SK-N-SH treated with all-trans-retinoic acid at 6 μM for 48 hours (cell line): ENCODE results near the gene HIVEP3.

Experiments
- ATAC-seq: fragments of 200-7000 bp; cut with Tn5 transposase; 3 replicates; pipeline ENCODE4 v1.9.1; 2020; ENCODE audit warnings: mild to moderate bottlenecking, moderate library complexity
- ARNTL ChIP-seq: fragments of 450-650 bp; formaldehyde crosslinking; IDR thresholded peaks from 2 replicates; pipeline ENCODE4 v1.5.0; 2020; ENCODE audit warnings: low read depth, mild to moderate bottlenecking, moderate library complexity, borderline replicate concordance
- CSDC2 ChIP-seq: fragments of 250-450 bp; sonication (Bioruptor Pico); IDR thresholded peaks from 2 replicates; pipeline ENCODE4 v1.5.0; 2020; ENCODE audit warnings: mild to moderate bottlenecking, moderate library complexity
- ESRRG ChIP-seq: fragments of 250-450 bp; sonication (Bioruptor Pico); IDR thresholded peaks from 2 replicates; pipeline ENCODE4 v1.6.1; 2021; ENCODE audit warnings: mild to moderate bottlenecking
- GLIS3 ChIP-seq: fragments of 250-450 bp; sonication (Bioruptor Pico); IDR thresholded peaks from 2 replicates; pipeline ENCODE4 v1.5.0; 2020; ENCODE audit warnings: mild to moderate bottlenecking, moderate library complexity
- ISL1 ChIP-seq: fragments of 250-450 bp; sonication (Bioruptor Pico); IDR thresholded peaks from 2 replicates; pipeline ENCODE4 v2.1.2; 2022; ENCODE audit warnings: mild to moderate bottlenecking, moderate library complexity
- OSR1 ChIP-seq: fragments of 250-450 bp; sonication (Bioruptor Pico); IDR thresholded peaks from 2 replicates; pipeline ENCODE4 v1.8.0; 2022; ENCODE audit warnings: moderate library complexity, mild to moderate bottlenecking, inconsistent platforms
- RARB ChIP-seq: fragments of 250-450 bp; sonication (Bioruptor Pico); IDR thresholded peaks from 2 replicates; pipeline ENCODE4 v1.8.0; 2021; ENCODE audit warnings: mild to moderate bottlenecking, moderate library complexity
- SNAI2 ChIP-seq: fragments of 250-450 bp; sonication (Bioruptor Pico); IDR thresholded peaks from 2 replicates; pipeline ENCODE4 v1.5.0; 2020; ENCODE audit warnings: mild to moderate bottlenecking, moderate library complexity
- TCF4 ChIP-seq: fragments of 250-450 bp; sonication (Bioruptor Pico); IDR thresholded peaks from 2 replicates; pipeline ENCODE4 v1.8.0; 2021; ENCODE audit warnings: mild to moderate bottlenecking, moderate library complexity, borderline replicate concordance
- TOX ChIP-seq: fragments of 250-450 bp; sonication (Bioruptor Pico); IDR thresholded peaks from 2 replicates; pipeline ENCODE4 v1.8.0; 2021; ENCODE audit warnings: mild to moderate bottlenecking, moderate library complexity, borderline replicate concordance
- ZC3H10 ChIP-seq: fragments of 250-450 bp; sonication (Bioruptor Pico); IDR thresholded peaks from 2 replicates; pipeline ENCODE4 v1.5.1; 2021; ENCODE audit warnings: mild to moderate bottlenecking, moderate library complexity
- ZFP3 ChIP-seq: fragments of 250-450 bp; sonication (Bioruptor Pico); IDR thresholded peaks from 2 replicates; pipeline ENCODE4 v1.5.0; 2020; ENCODE audit warnings: mild to moderate bottlenecking, moderate library complexity
- ZFP30 ChIP-seq: fragments of 450-650 bp; formaldehyde crosslinking; IDR thresholded peaks from 2 replicates; pipeline ENCODE4 v1.5.0; 2022; ENCODE audit warnings: mild to moderate bottlenecking, moderate library complexity
- ZNF565 ChIP-seq: fragments of 450-650 bp; formaldehyde crosslinking; conservative IDR thresholded peaks from 2 replicates; pipeline ENCODE4 v1.5.0; 2020; ENCODE audit warnings: low read depth, mild to moderate bottlenecking, moderate library complexity
- ZNF70 ChIP-seq: fragments of 450-650 bp; formaldehyde crosslinking; IDR thresholded peaks from 2 replicates; pipeline ENCODE4 v1.5.0; 2020; ENCODE audit warnings: mild to moderate bottlenecking, moderate library complexity
- ZNF8 ChIP-seq: fragments of 450-650 bp; formaldehyde crosslinking; IDR thresholded peaks from 2 replicates; pipeline ENCODE4 v1.5.0; 2020; ENCODE audit warnings: mild to moderate bottlenecking, moderate library complexity
- TF ChIP-seq, protein P1 (sequence below): fragments of 250-450 bp; sonication (Bioruptor Pico); IDR thresholded peaks from 2 replicates; pipeline ENCODE4 v1.5.0; 2020; ENCODE audit warnings: mild to moderate bottlenecking, moderate library complexity
- TF ChIP-seq, protein P2 (sequence below): fragments of 250-450 bp; sonication (Bioruptor Pico); IDR thresholded peaks from 2 replicates; pipeline ENCODE4 v1.5.1; 2021; ENCODE audit warnings: mild to moderate bottlenecking, moderate library complexity
- TF ChIP-seq, protein P3 (sequence below): fragments of 250-450 bp; sonication (Bioruptor Pico); IDR thresholded peaks from 2 replicates; pipeline ENCODE4 v1.8.0; 2021; ENCODE audit warnings: low read depth, mild to moderate bottlenecking, moderate library complexity, borderline replicate concordance
- TF ChIP-seq, protein P4 (sequence below): fragments of 250-450 bp; sonication (Bioruptor Pico); IDR thresholded peaks from 2 replicates; pipeline ENCODE4 v1.5.1; 2020; ENCODE audit warnings: low read depth, mild to moderate bottlenecking, moderate library complexity

HIVEP3 gene

DNA sequence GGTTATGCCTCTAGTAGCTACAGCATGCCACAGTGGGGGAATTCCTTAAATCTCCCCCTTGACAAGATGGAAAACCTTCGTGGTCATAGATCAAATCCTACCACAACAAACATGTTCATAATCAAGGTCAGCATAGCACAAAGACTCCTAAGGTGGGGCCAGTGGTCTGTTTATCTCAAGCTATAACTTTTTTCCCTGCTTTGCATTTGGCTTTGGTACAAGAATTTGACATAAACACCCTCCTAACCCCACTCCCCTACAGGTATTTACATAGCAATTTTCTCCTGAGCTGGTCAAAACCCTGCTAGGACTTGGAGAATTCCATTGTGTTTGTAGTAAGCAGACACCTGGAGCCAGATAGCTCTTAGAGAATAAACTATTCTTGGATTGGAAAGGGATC, 58.5 kb downstream of the HIVEP3 start:
- no peak for ATAC-seq
- TF ChIP-seq RARB (no peak), ZFP30 (no peak), ESRRG (CRISPR knock-in tag) (no peak), TCF4 (CRISPR knock-in tag) (no peak), ARNTL (CRISPR knock-in tag) (no peak)
- TF ChIP-seq, protein P1, sequence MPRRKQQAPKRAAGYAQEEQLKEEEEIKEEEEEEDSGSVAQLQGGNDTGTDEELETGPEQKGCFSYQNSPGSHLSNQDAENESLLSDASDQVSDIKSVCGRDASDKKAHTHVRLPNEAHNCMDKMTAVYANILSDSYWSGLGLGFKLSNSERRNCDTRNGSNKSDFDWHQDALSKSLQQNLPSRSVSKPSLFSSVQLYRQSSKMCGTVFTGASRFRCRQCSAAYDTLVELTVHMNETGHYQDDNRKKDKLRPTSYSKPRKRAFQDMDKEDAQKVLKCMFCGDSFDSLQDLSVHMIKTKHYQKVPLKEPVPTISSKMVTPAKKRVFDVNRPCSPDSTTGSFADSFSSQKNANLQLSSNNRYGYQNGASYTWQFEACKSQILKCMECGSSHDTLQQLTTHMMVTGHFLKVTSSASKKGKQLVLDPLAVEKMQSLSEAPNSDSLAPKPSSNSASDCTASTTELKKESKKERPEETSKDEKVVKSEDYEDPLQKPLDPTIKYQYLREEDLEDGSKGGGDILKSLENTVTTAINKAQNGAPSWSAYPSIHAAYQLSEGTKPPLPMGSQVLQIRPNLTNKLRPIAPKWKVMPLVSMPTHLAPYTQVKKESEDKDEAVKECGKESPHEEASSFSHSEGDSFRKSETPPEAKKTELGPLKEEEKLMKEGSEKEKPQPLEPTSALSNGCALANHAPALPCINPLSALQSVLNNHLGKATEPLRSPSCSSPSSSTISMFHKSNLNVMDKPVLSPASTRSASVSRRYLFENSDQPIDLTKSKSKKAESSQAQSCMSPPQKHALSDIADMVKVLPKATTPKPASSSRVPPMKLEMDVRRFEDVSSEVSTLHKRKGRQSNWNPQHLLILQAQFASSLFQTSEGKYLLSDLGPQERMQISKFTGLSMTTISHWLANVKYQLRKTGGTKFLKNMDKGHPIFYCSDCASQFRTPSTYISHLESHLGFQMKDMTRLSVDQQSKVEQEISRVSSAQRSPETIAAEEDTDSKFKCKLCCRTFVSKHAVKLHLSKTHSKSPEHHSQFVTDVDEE (CRISPR knock-in tag) = no peak

DNA sequence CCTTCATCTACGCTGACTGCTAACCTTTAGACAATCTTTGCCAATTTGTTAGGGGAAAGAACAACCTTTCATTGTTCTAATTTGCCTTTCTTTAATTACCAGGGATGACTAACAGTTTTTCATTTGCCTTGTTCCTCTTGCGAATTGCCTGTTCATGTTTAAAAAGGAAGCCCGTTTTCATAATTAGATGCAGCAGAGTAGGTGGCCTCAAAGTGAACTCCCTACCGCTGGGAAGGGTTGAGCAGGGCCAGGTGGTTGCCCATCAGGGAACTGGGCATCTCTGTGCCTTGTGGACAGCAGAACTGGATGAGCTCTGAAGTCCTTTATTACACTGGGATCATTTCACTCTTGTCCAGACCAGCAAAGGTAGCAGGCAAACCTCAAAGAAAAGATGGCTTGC, 59.0 kb downstream of the HIVEP3 start:
- TF ChIP-seq ZNF565 (CRISPR knock-in tag) (no peak), ARNTL (CRISPR knock-in tag) (no peak), ISL1 (no peak), OSR1 (CRISPR knock-in tag) (no peak), ZFP3 (CRISPR knock-in tag) (no peak), GLIS3 (no peak), ZC3H10 (no peak), SNAI2 (CRISPR knock-in tag) (no peak), CSDC2 (CRISPR knock-in tag) (no peak), TOX (CRISPR knock-in tag) (no peak), ZNF8 (CRISPR knock-in tag) (no peak), ESRRG (CRISPR knock-in tag) (no peak)
- TF ChIP-seq, protein P2, sequence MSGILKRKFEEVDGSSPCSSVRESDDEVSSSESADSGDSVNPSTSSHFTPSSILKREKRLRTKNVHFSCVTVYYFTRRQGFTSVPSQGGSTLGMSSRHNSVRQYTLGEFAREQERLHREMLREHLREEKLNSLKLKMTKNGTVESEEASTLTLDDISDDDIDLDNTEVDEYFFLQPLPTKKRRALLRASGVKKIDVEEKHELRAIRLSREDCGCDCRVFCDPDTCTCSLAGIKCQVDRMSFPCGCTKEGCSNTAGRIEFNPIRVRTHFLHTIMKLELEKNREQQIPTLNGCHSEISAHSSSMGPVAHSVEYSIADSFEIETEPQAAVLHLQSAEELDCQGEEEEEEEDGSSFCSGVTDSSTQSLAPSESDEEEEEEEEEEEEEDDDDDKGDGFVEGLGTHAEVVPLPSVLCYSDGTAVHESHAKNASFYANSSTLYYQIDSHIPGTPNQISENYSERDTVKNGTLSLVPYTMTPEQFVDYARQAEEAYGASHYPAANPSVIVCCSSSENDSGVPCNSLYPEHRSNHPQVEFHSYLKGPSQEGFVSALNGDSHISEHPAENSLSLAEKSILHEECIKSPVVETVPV (CRISPR knock-in tag) = no peak
- TF ChIP-seq, protein P1 (CRISPR knock-in tag) = no peak
- TF ChIP-seq, protein P3, sequence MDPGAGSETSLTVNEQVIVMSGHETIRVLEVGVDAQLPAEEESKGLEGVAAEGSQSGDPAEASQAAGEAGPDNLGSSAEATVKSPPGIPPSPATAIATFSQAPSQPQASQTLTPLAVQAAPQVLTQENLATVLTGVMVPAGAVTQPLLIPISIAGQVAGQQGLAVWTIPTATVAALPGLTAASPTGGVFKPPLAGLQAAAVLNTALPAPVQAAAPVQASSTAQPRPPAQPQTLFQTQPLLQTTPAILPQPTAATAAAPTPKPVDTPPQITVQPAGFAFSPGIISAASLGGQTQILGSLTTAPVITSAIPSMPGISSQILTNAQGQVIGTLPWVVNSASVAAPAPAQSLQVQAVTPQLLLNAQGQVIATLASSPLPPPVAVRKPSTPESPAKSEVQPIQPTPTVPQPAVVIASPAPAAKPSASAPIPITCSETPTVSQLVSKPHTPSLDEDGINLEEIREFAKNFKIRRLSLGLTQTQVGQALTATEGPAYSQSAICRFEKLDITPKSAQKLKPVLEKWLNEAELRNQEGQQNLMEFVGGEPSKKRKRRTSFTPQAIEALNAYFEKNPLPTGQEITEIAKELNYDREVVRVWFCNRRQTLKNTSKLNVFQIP = no peak
- TF ChIP-seq, all 23 proteins: peak for 0
- no peak for ATAC-seq

DNA sequence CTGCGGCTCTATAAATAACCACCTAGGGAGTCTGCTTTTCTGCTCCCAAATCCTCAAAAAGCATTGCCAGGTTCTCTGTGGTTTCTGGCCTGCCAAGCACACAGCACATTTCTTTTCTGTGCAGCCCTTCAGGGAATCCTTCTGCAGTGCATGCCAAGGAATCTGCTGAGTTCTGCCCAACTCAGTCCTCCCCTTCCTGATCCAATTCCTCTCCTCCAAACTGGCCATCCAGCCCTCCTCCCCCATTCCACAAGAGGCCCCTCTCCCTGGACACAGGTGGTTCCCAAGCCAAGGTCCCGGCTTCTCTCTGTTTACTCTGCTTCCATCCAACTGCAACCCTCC, 61.8 kb downstream of the HIVEP3 start:
- 0 out of 3 replicates have a peak, but pooled peaks have one; percentile 32 for ATAC-seq

DNA sequence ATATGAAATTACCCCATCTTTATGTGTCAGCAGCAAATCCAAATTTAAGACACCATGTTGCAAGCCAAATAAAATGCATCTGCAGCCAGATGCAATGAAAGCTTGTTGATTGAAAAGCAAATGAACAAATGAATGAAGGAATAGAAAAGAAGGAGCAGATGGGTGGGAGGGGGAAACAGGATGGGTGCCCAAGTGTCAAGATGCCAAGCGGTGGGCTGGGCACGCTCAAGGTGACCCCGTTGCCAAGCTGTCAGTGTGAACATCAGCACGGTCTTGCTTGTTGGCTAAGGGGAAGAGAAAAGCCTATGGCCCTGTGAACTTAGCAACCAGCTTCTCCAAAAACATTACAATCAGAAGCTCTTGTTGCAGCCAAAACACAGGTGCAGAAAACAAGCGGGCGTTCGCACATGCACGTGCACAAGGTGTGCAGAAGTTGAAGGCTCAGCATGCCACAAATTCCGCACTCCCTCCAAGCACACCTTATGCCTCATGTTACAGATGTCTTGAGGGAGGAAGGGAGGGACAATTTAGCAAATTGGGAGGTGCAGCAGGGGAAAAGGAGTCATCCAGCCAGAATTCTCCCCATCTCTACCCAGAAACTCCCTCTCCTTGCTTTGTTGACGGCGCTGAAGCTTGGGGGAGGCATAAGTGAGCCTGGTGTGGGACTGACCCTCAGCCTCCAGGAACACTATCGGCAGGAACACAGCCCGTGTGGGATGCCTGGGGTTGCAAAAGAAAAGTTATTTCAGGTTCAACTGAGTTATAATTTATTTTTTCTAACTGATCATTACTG, 62.4 kb downstream of the HIVEP3 start:
- TF ChIP-seq ZNF70 (CRISPR knock-in tag) (no peak), ARNTL (CRISPR knock-in tag) (no peak), ZNF8 (CRISPR knock-in tag) (no peak), TCF4 (CRISPR knock-in tag) (no peak), ZNF565 (CRISPR knock-in tag) (no peak), OSR1 (CRISPR knock-in tag) (no peak), TOX (CRISPR knock-in tag) (no peak), ZFP3 (CRISPR knock-in tag) (no peak), SNAI2 (CRISPR knock-in tag) (no peak), ZC3H10 (no peak)
- TF ChIP-seq, protein P4, sequence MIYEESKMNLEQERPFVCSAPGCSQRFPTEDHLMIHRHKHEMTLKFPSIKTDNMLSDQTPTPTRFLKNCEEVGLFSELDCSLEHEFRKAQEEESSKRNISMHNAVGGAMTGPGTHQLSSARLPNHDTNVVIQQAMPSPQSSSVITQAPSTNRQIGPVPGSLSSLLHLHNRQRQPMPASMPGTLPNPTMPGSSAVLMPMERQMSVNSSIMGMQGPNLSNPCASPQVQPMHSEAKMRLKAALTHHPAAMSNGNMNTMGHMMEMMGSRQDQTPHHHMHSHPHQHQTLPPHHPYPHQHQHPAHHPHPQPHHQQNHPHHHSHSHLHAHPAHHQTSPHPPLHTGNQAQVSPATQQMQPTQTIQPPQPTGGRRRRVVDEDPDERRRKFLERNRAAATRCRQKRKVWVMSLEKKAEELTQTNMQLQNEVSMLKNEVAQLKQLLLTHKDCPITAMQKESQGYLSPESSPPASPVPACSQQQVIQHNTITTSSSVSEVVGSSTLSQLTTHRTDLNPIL (CRISPR knock-in tag) = no peak
- no peak for ATAC-seq

More for the DNA sequence above, 61.8 kb downstream of the HIVEP3 start:
- TF ChIP-seq TOX (CRISPR knock-in tag) (no peak), ESRRG (CRISPR knock-in tag) (no peak), ARNTL (CRISPR knock-in tag) (no peak), ZNF8 (CRISPR knock-in tag) (no peak)
